GM18519 (cell line): ENCODE measurements around the gene CDH13.

Source experiments
- ATAC-seq: cut with Tn5 transposase; IDR thresholded peaks from one replicate; pipeline ENCODE4 v1.9.1; 2021; ENCODE audit warnings: mild to moderate bottlenecking, moderate library complexity; ENCODE audit not compliant: unreplicated experiment, low FRiP score

CDH13 gene

DNA sequence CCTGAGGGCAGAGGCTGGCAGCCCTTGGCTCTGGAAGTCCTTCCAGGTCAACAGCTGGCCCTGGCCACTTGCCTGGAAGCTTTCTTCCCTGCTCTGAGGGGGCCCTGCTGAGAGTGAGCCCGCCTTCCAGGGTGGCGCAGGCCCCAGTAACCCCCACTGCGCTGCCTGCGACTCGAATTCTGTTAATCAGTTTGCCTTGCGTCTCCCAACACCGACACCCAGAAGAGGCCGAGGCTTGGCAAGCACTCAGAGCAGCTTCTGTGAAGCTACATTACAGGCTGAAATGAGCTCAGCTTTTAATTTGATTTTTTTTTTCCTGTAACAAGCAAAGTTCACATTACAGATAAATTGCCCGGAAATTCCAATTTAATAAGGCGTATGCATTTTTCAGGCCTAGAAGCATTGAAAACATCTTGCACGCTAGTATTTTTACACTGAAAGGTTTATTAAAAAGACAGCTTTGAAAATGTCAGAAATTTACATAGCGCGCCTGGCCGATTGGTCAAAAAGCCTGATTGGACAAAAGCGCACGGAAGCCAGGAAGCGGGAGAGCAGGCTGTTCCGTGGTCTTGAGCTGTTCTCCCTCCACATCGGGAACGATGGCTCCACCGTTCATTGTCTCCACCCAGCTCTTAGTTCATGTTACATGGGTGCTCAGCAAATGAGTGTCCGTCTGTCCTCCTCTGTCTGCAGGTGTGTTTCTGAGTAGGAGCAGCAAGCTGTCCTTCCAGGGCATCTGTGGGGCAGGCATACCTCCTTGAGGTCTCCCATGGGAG lies 1115.5 kb downstream of the CDH13 start:
- ATAC-seq, result no peak

DNA sequence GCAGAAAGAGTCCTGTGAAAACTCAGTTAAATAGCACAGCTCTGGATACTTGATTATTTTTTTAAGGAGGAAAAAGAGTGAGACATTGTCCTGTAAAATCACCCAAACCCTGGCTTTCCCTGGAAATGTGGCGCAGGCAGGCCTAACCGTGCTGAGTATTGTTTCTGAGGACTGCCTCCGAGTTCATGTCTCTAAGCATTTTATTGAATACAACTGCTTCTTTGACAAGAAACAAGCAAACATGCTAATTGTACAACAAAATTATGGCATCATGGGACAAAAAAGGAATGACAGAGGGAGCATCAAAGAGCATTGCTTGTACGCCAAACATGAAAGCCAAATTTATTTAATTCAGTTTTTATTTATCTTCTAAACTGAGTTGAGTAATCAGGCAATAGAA lies 1116.5 kb downstream of the CDH13 start:
- ATAC-seq, result no peak

DNA sequence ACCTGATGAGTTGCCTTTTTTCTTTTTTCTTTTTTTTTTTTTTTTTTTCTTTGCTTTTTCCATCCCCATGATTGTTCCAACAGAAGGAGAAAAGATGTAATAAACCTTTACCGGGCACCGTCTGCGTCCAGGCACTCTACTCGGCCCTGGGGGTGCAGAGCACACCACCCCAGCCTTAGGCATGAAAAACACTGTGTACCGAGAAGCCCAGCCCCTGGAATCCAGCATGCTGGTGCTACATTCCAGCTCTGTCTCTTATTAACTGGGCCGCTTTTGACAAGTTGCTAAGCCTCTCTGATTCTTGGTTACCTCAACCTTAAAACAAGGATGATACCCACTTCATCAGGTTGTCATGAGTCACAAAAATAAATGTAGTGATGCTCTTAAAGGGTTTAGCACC lies 1117.0 kb downstream of the CDH13 start:
- ATAC-seq, result no peak

DNA sequence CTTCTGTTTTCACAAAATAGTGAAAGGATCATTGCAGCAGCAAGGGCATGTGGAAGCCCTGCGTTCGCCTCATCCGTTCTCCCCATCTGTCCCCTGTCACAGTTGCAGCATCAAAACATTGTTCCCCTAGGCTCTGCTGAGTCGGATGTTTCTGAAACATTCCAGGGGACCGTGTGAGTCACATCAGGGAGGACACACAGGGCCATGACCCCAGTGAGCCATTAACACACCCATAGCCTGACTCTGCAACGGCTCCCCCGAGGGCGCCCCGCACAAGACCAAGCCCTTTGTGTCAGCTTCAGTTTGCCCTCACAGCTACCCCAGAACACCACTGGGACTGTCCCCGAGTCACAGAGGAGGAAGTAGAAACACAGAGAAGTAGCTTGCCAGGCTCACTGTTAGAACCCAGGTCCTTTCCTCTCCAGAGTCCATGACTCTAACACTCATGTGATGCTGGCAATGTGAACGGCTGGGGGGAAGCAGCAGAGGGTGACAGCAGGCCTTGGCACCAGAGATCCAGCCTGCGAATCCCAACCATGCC lies 1117.7 kb downstream of the CDH13 start:
- no peak for ATAC-seq

DNA sequence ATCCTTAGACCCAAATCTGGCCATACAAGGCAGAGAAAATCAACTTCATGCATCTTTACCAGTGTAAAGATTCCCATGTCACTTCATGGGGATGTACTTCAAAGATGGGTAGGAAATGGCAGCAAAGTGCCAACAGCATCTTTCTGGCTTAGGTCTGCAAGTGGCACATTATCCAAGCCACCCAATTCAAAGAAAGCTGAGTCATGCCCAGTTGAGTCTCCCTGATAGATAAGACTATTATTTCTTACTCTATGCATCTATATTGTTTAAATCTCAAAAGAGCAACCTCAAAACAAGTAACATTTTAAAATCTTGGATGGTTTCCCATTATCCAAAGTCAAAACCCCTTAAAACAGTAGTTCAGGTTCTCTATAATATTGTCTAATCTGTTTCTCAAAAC lies 1119.8 kb downstream of the CDH13 start:
- ATAC-seq, result no peak

DNA sequence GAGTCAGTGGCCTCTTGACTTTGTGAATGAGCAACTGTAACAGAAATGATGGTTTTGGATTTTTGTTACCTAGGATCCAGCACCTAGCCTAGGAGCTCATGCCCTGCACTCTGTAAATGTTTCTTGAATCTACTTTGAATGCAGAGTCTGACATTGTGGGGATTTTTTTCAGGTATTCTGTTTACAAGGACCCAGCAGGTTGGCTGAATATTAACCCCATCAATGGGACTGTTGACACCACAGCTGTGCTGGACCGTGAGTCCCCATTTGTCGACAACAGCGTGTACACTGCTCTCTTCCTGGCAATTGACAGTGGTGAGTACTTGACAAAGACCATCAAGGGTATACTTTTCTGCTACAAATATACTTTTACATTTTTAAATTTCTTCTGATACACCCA lies 1121.2 kb downstream of the CDH13 start:
- no peak for ATAC-seq

DNA sequence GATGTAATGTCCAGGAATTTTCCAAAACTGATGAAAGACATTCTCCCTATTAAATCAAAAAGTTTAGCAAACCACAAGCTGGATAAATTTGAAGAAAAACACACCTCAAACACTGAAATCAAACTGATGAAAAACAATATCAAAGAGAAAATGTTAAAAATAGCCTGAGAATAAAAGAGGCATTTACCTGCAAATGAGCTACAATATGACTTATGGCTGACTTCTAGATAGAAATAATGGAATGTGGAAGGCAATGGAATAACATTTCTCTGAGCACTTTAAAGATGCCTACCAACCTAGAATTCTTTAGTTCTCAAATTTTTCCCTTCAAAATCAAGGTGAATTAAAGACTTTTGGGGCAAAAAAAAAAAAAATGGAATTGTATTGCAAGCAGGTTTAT lies 1128.6 kb downstream of the CDH13 start:
- no peak for ATAC-seq

DNA sequence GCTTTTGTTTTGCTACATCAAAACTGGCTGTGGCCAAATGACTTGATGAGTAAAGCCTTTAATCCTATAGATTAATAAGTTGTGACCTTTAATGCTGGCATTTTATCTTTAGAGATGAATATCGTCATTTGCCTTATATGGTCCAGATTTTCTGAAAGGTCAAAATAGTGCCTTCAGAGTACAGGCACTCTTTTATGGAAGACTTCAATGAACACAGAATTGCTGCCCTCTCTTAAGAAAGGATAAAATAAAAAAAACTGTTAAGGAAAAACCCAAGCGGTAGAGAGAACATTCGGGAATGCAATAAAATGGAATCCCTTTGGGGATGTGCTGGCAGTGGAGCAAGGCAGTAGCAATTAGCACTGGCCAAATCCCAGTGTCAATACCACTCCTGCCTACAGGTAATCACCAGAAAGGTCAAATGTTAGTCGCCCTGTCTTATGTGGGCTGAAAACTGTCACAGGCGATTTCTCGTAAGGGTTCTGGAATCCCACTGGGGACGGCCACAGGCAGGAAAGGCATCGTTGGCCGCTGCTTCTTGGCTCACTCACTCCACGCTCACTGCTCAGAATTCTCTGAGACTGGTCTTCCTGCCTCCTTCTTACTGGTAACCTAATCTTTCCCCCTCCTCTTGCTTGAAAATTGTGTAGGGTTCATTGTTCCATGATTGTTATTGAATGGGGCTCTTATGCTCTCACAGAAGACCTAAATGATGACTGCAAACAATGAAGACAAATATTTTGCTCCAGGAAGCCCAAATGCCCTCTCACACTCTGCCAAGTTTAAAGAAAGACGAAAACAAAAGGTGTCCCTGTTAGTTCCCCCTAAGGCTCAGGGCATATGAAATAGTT lies 1135.6 kb downstream of the CDH13 start:
- no peak for ATAC-seq

DNA sequence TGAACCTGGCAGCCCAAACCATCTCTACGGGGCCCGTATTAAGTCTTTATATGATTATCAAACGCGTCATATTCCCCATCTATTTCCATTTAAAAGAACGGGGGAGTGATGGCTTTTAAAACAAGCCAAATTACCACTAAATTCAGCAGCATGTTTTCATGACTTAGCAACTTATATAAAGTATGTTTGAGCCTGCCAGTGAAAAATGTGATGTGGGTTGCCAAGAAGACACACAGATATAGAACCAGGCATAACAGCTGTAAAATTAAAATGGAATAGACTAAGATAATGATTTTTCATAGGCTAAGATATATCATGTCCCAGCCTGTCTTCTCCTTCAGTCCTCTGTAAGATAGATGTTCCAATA lies 1136.2 kb downstream of the CDH13 start:
- no peak for ATAC-seq

DNA sequence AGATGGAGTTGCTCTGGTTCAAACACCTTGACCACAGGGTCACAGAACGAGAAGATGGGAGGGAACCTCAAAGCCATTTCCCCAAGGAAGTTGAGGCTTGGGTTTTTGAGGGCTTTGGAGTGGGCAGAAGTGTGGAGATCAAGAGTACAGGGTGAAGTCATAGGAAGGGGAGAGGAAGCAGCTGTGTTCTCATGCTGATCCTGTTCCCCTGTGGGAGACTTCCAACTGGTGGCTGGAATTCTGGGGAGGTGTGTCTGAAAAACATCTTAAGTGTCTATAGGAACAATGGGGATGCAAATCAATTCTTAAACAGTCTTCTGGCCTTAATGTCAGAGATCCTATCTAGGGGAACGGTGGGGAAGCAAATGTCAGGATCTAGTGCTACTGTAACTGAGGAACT lies 1142.2 kb downstream of the CDH13 start:
- ATAC-seq, result no peak

DNA sequence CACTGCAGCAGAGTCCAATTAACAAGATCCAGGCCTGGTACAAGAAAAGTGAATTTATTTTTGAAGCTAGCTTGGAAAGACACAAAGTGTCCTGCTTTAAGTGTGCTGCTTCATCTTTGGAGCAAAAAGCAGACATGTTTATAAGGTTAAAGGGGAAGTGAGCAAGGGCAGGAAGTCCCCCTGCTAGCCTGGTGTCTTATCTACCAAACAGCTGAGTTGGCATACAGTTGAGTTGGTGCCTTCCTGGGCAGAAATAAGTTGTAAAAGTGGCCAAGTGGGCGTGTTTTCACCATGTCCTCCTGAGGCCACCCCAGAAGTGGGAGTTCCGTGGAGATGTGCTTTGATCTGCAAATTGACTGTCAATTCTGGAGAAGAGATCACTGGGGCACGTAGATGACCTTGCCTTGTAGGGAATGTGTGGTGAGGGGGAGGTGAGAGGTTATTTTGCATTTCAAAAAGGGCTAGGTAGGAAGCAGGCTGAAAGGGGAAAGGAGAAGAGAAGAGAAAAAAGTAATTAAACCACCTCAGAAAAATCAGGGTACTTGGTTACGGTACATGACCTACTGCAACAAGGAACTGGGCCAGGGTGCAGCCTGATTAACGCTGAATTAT lies 1142.7 kb downstream of the CDH13 start:
- ATAC-seq, result no peak

DNA sequence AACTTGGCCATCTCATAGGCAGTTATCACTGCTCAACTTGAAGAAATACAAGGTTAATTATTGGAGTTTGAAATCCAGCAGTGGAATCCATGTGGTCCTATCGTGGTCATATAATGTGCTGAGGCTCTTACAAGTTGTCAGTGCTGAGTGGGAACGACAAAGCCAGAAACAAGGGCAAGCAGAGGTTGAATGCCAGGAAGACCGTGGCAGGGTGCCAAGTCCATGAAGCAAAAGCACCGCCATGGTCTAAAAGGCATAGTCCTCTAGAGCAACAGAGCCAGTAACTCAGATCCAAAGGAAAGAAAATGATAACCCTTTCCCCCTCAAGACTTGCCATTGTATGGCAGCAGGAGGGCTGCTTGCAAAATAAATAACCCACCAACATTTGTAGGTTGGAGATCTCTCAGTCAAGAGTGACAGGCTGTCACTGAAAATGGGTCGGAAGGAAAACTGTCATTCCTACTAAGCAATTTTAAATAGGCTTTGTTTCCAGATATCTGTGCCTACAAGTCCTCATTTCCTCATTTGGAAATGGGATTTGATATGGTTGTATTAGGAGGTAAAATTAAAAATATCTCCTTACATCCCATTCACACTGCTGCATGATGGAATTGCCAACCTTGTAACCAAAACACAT lies 1144.7 kb downstream of the CDH13 start:
- ATAC-seq, result no peak

DNA sequence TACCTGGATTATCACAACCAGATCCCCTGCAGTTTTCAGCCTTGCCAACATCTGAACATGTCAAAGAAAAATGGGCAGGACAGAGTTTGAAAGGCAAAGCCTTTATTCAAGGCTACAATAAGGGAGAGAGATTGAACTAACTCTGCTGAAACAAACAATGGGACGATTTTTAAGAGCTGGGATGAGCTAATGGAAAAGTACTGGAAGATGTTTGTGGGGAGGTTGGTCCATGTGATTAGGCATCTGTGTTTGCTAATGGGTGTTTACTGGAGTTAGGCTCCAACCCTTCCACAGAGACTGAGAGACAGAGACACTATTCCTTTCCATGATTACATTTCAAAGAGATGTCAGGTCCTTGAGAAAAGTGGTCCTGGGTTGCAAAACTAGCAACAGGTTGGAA lies 1146.0 kb downstream of the CDH13 start:
- no peak for ATAC-seq

DNA sequence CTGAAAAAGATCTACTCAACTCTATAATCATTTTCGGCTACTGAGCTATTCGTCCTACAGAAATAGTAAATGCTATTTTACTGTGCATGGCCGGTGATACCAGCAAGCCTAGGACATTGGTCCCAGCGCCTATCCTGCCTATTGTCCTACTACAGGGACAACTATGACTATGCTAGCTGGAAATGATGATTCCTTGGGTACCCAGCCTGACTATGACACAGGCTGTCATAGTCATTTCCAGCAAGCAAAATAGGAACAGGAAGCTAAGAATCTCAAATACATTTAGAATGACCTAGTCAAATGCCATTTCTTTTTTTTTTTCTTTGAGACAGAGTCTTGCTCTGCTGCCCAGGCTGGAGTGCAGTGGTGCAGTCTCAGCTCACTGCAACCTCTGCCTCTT lies 1147.3 kb downstream of the CDH13 start:
- no peak for ATAC-seq

DNA sequence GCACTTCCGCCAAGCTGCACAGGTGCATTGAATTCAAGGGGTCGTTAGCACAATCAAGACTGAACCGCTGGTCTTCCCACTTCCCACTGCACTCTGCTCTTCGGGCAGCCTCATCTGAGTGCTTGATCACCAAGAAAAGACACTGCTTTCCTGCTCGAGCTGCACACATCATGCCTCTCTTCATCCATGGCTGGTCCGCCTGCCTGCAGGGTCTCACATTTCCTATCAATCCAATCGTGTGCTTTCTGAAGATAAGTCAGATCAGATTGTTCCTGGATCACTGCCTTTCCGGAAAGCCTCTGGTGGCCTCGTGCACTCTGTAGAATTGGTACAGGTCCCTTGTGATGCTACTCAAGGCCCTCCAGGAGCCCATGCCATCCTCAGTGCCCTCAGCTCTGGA lies 1150.2 kb downstream of the CDH13 start:
- ATAC-seq, result no peak

DNA sequence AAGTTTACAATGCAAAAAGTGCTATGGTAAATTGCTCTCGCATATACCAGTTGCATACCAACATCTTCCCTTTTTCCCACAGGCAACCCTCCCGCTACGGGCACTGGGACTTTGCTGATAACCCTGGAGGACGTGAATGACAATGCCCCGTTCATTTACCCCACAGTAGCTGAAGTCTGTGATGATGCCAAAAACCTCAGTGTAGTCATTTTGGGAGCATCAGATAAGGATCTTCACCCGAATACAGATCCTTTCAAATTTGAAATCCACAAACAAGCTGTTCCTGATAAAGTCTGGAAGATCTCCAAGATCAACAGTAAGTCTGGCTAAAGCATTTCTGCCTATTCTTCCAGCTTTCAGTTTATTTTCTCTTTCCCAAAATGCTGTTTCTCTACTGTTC lies 1153.1 kb downstream of the CDH13 start:
- ATAC-seq, result no peak

DNA sequence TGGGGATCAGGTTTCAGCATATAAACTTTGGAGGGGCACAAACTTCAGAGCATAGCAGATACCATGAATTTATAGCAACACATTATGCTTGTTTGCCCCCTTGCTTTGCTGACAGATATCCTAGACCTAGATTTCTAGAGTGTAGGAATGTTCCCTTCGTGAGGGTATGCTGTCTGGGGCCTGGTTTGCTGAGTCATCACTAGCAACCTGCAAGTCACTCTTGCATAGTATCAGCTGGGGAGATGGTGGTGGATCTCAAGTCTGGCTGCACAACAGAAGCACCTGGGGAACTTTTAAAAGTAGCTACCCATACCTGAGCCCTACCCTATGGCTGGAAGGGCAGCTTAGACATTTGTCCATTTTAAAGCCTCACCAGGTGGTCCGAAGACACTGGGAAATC lies 1158.7 kb downstream of the CDH13 start:
- ATAC-seq, result no peak

DNA sequence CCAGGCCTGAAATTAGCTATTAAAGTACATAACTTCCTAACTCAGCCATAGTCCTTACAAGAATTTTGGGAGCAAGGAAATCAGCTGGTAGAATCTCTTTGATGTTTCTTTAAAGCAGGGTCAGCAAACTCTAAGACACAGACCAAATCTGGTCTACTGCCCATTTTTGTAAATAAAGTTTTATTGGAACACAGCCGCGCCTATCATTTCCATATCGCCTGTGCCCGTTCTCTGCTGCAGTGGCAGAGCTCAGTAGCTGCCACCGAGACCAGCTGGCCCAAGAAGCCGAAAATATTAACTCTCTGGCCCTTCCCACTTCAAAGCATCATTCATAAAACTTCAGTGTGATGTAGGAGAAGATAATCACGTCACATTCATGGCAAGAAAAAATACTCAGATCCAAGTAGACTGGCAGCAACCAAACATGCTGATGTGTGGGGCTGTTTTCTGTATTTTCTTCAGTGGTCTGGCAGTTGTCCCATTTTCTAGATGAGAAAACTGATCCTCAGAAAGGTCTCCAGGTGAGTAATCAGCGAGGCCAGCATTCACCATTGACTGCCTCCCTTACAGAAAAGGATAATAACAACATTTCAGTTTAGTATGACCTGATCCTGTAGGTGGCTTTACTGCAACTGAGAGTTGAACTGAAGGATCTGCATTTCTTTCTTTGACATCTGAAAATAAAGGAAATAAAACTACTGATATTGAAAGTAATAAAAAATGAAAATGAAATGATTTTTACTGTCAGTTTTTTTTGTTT lies 1163.1 kb downstream of the CDH13 start:
- ATAC-seq, result no peak

DNA sequence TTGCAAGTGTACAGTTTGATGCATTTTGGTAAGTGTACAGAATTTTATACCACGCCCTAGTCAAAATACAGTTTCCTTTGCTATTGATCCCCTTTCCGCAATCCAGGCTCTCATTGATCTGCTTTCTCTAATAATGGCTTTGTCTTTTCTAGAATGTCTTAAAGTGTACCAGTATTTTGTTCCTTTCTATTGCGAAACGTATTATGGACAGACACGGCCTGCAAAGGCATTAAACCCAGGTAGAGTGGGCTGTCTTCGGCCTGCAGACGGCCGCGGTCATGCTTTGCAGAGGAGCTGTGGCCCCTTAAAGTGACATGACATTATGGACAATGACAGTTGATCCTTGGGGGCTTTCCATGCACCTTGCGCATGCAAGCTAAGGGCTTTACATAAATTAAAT lies 1165.1 kb downstream of the CDH13 start:
- ATAC-seq, result no peak

DNA sequence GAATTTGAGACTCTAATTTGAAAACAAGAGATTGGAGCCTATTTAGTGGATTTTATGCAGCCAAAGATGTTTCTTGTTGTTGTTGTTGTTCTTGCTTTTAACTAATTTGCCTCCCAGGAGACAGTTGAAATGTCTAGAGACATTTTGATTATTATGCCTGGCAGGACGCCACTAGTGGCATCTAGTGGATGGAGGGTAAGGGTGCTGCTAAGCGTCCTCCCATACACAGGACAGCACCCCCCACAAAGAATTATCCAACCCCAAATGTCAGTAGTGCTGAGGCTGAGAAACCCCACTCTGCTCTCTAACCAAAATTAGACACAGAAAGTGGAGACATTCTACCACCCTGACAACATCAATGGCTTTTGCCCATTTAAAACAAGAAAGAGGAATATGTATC lies 1165.6 kb downstream of the CDH13 start:
- no peak for ATAC-seq
